A673 (cell line): Measurements from ENCODE around the gene MAP3K7.

ENCODE experiments used
- EZH2 ChIP-seq: fragments of 200-600 bp; sonication (generic); IDR thresholded peaks from 2 replicates; pipeline ENCODE4 v1.6.1; 2017; ENCODE audit warnings: borderline replicate concordance, low read depth, mild to moderate bottlenecking, mixed read lengths, antibody characterized with exemption, low read length; ENCODE audit not compliant: poor library complexity, severe bottlenecking
- TF ChIP-seq, protein P1 (sequence below): fragments of 300-800, 200-600 bp; sonication (generic); conservative IDR thresholded peaks from 2 replicates; pipeline ENCODE4 v1.5.1; 2017; ENCODE audit warnings: low read depth, mild to moderate bottlenecking, antibody characterized with exemption, low read length, moderate library complexity, mixed read lengths

DNA sequence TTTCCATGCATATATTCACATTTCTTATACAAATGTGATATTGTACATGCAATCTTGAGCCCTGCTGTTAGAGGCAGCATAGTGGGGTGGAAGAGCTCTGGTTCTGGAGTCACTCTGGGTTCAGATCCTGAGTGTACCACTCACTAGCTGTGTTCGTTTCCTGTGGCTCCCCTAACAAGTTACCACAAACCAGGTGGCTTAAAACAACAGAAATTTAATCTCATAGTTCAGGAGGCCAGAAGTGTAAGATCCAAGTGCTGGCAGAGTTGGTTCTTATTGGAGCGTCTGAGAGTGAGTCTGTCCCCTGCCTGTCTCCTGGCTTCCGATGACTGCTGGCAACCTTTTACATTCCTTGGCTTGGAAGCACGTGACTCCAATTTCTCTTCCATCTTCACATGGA is 115.6 kb downstream of the MAP3K7 start:
- TF ChIP-seq, protein P1, sequence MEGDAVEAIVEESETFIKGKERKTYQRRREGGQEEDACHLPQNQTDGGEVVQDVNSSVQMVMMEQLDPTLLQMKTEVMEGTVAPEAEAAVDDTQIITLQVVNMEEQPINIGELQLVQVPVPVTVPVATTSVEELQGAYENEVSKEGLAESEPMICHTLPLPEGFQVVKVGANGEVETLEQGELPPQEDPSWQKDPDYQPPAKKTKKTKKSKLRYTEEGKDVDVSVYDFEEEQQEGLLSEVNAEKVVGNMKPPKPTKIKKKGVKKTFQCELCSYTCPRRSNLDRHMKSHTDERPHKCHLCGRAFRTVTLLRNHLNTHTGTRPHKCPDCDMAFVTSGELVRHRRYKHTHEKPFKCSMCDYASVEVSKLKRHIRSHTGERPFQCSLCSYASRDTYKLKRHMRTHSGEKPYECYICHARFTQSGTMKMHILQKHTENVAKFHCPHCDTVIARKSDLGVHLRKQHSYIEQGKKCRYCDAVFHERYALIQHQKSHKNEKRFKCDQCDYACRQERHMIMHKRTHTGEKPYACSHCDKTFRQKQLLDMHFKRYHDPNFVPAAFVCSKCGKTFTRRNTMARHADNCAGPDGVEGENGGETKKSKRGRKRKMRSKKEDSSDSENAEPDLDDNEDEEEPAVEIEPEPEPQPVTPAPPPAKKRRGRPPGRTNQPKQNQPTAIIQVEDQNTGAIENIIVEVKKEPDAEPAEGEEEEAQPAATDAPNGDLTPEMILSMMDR: no peak
- no peak for TF ChIP-seq EZH2
